WTC11 (cell line): ENCODE data around the gene GABRB1.

Experiments
- ETV6 ChIP-seq: sonication (generic); formaldehyde crosslinking; IDR thresholded peaks from 2 replicates; pipeline ENCODE4 v1.8.1; 2022; ENCODE audit warnings: mild to moderate bottlenecking, missing genetic modification reagents
- TF ChIP-seq, protein P1 (sequence below): sonication (generic); formaldehyde crosslinking; IDR thresholded peaks from 2 replicates; pipeline ENCODE4 v1.8.0; 2022; ENCODE audit warnings: mild to moderate bottlenecking, missing genetic modification reagents
- TF ChIP-seq, protein P2 (sequence below): fragments of 200-600 bp; IDR thresholded peaks from 2 replicates; pipeline ENCODE4 v1.8.0; 2022; ENCODE audit warnings: antibody characterized with exemption
- TF ChIP-seq, protein P3 (sequence below): sonication (generic); formaldehyde crosslinking; IDR thresholded peaks from 2 replicates; pipeline ENCODE4 v1.8.1; 2023; ENCODE audit warnings: mild to moderate bottlenecking, missing genetic modification reagents, moderate library complexity

DNA sequence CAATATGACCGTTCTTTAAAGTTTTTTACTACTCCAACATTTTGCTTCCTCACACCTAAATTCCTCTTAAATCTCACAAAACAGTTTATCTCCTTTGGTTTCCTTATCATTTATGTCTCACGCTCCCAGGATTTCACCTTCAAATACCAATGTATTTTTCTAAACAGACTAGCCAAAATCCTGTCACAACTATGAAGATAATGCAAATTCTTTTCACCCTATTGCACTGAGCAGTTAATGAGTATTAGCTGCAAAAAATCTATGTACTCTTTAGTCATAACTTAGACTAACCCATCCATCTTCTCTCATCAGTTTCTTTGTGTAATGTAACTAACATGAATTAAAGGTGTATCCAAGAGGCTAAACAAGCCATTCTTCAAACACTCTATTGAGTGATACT is 280.8 kb downstream of the GABRB1 start:
- TF ChIP-seq, protein P1, sequence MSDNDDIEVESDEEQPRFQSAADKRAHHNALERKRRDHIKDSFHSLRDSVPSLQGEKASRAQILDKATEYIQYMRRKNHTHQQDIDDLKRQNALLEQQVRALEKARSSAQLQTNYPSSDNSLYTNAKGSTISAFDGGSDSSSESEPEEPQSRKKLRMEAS (CRISPR knock-in tag): no peak
- TF ChIP-seq, protein P2, sequence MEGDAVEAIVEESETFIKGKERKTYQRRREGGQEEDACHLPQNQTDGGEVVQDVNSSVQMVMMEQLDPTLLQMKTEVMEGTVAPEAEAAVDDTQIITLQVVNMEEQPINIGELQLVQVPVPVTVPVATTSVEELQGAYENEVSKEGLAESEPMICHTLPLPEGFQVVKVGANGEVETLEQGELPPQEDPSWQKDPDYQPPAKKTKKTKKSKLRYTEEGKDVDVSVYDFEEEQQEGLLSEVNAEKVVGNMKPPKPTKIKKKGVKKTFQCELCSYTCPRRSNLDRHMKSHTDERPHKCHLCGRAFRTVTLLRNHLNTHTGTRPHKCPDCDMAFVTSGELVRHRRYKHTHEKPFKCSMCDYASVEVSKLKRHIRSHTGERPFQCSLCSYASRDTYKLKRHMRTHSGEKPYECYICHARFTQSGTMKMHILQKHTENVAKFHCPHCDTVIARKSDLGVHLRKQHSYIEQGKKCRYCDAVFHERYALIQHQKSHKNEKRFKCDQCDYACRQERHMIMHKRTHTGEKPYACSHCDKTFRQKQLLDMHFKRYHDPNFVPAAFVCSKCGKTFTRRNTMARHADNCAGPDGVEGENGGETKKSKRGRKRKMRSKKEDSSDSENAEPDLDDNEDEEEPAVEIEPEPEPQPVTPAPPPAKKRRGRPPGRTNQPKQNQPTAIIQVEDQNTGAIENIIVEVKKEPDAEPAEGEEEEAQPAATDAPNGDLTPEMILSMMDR: no peak
- TF ChIP-seq ETV6: no peak
- TF ChIP-seq, protein P3, sequence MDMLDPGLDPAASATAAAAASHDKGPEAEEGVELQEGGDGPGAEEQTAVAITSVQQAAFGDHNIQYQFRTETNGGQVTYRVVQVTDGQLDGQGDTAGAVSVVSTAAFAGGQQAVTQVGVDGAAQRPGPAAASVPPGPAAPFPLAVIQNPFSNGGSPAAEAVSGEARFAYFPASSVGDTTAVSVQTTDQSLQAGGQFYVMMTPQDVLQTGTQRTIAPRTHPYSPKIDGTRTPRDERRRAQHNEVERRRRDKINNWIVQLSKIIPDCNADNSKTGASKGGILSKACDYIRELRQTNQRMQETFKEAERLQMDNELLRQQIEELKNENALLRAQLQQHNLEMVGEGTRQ (CRISPR knock-in tag): no peak
